Measurements from ENCODE around the gene MBD3.

Gene MBD3

DNA sequence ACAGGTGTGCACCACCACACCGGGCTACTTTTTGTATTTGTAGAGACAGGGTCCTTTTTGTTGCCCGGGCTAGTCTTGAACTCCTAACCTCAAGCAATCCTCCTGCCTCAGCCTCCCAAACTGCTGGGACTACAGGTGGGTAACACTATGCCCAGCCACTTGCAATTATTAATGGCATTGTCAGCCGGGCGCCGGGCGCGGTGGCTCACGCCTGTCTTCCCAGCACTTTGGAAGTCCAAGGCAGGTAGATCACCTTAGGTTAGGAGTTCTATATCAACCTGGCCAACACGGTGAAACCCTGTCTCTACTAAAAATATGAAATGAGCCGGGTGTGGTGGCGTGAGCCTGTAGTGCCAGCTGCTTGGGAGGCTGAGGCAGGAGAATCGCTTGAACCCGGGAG is 21.8 kb downstream of the MBD3 start:
- ChIA-PET CTCF (no interaction called here), POLR2A (interaction anchor here (1.0 kb wide), 1 partner anchor 17 kb away, joined by 3 read pairs; no protein-coding TSS in a partner anchor)
- DNase-seq (ENCODE audit: extremely low spot score), result no peak
- TF ChIP-seq ZNF384 (IDR thresholded peaks at IDR 0.05), result no peak
- no peak for TF ChIP-seq L3MBTL2 (conservative IDR thresholded peaks at IDR 0.05)
- no peak for TF ChIP-seq LEF1 (IDR thresholded peaks at IDR 0.05; ENCODE audit: borderline replicate concordance)
- TF ChIP-seq SUZ12 (IDR thresholded peaks at IDR 0.05), result no peak
- no peak for TF ChIP-seq BHLHE40 (IDR thresholded peaks at IDR 0.05; ENCODE audit: borderline replicate concordance)
- no peak for TF ChIP-seq SP1 (IDR thresholded peaks at IDR 0.05)
- no peak for TF ChIP-seq NFRKB (IDR thresholded peaks at IDR 0.05)

DNA sequence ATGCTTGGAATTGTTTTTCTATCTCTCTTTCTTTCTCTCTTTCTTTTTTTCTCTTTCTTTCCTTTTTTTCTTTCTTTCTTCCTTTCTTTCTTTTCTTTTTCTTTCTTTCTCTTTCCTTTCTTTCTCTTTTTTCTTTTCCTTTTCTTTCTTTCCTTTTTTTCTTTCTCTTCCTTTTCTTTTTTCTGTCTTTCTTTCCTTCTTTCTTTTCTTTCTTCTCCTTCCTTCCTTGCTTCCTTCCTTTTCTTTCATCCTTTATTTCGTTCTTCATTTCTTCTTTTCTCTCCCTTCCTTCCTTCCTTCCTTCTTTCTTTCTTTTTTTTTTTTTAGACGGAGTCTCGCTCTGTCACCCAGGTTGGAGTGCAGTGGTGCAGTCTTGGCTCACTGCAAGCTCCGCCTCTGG is 22.7 kb downstream of the MBD3 start:
- TF ChIP-seq L3MBTL2 (conservative IDR thresholded peaks at IDR 0.05), result no peak
- peak; percentile 24; the same call in 1 of the 2 replicates for TF ChIP-seq TARDBP (IDR thresholded peaks at IDR 0.05)
- TF ChIP-seq ZNF384 (IDR thresholded peaks at IDR 0.05), result peak; percentile 39; the same call in 1 of the 2 replicates
- no peak for TF ChIP-seq SP1 (IDR thresholded peaks at IDR 0.05)
- CTCF ChIA-PET, result interaction anchor here (0.6 kb wide), 1 partner anchor 24 kb away, joined by 3 read pairs; no protein-coding TSS in a partner anchor
- no peak for DNase-seq (ENCODE audit: extremely low spot score)
- POLR2A ChIA-PET, result interaction anchor here (1.0 kb wide), 1 partner anchor 18 kb away, joined by 3 read pairs; no protein-coding TSS in a partner anchor

DNA sequence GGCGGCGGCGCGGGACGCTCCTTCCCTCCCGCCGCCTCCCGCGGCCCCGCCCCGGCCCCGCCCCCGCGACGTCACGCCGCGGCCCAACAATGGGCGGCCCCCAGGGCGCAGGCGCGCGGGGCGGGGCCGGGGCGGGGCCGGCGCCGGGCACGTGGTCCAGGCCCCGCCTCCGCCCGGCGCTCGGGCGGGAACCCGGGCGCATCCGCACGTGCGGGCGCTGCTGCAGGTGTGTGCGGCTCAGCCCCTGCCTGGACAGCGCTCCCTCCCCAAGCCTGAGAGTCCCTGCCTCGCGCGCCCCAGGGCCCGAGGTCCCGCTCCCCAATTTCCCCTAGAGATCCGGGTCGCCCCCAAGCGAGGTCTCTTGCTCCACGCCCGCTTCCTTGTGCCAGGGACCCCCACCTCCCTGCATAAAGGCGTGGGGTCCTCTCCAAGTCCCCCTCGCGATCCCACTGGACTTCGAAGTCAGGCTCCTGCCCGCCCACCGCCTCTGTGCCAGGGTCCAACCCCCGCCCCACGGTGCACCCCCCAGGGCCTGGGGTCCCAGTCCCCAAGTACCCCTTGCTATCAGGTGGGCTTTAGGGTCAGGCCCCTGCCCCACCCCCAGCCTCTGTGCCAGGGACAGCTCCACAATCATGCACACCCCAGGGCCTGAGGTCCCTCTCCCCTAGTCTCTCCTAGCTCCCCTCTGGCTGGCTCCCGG is 24.2 kb downstream of the MBD3 start, which contains the start of gene MEX3D:
MEX3D (minus strand) TSS at position 6 of the 700 bp plus-strand sequence. CDS start 267 bp downstream, outside the sequence.
- CTCF ChIA-PET, result no interaction called here

DNA sequence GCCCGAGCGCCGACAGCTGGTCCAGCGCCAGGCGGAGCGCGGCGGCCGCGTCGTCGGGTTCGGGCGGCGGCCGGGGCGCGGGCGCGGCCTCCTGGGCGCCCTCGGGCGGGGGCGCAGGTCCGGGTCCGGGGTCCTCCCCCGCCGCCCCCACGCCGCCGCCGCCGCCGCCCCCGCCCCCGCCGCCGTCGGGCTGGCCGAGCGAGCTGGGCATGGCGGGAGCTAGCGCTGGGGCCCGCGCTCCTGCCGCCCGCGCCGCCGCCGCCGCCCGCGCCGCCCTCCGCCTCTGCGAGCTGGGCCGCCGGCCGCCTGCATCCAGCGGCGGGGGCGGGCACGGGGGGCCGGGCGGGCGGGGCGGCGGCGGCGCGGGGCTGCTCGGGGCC is 24.8 kb downstream of the MBD3 start:
- DNase-seq (ENCODE audit: extremely low spot score), result no peak
- no peak for TF ChIP-seq FOXM1 (IDR thresholded peaks at IDR 0.05; ENCODE audit: borderline replicate concordance)
- ChIA-PET POLR2A (no interaction called here), CTCF (no interaction called here)

More for the DNA sequence above, 24.2 kb downstream of the MBD3 start, which contains the start of gene MEX3D:
- POLR2A ChIA-PET, result interaction anchor here (1.0 kb wide), 1 partner anchor 25 kb away, joined by 4 read pairs; the partner anchor contains the start of gene MBD3
- peak; percentile 98 for DNase-seq (ENCODE audit: extremely low spot score)
- TF ChIP-seq L3MBTL2 (conservative IDR thresholded peaks at IDR 0.05), result peak; percentile 99
- TF ChIP-seq, protein P1, sequence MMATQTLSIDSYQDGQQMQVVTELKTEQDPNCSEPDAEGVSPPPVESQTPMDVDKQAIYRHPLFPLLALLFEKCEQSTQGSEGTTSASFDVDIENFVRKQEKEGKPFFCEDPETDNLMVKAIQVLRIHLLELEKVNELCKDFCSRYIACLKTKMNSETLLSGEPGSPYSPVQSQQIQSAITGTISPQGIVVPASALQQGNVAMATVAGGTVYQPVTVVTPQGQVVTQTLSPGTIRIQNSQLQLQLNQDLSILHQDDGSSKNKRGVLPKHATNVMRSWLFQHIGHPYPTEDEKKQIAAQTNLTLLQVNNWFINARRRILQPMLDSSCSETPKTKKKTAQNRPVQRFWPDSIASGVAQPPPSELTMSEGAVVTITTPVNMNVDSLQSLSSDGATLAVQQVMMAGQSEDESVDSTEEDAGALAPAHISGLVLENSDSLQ (IDR thresholded peaks at IDR 0.05), result no peak

DNA sequence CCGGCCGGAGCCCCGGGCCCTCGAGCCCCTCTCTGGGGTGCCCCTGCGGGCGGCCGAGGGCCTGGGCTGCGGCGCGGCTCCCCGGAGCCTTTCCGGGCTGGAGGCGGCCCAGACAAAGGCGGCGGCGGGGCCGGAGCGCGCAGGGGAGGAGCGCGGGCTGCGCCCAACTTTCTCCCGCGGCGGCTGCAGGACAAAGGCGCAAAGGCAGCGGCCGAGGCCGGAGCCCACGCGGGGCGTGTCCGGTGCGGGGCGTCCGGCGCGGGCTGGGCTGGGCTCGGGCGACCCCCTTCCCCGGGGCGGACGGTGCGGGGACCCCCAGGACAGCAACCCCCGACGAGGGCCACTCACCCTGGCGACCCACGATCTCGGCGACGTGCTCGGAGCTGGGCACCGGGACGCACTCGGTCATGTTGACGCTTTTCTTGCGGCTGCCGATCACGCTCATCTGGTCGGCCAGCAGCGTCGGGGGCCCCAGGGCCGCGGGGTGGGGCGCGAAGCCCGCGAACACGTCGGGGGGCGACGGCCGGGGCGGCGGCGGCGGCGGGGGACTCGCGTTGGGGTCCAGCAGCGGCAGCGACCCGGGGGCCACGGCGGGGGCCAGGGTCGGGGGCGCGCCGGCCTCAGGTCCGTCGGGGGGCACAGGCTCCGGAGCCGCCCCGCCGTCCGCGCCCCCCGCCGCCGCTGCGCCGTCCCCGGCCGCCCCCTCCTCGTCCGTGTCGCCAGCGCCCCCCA is 25.4 kb downstream of the MBD3 start:
- no peak for TF ChIP-seq LEF1 (IDR thresholded peaks at IDR 0.05; ENCODE audit: borderline replicate concordance)
- no peak for TF ChIP-seq FOXA1 (IDR thresholded peaks at IDR 0.05)
- no peak for TF ChIP-seq BHLHE40 (IDR thresholded peaks at IDR 0.05; ENCODE audit: borderline replicate concordance)
- TF ChIP-seq ZNF384 (IDR thresholded peaks at IDR 0.05), result no peak
- no peak for TF ChIP-seq SUZ12 (IDR thresholded peaks at IDR 0.05)
- TF ChIP-seq SP1 (IDR thresholded peaks at IDR 0.05), result no peak
- TF ChIP-seq ELF4 (IDR thresholded peaks at IDR 0.05), result no peak
- no peak for TF ChIP-seq ARNT (IDR thresholded peaks at IDR 0.05)
- TF ChIP-seq L3MBTL2 (conservative IDR thresholded peaks at IDR 0.05), result no peak
- TF ChIP-seq, protein P1 (IDR thresholded peaks at IDR 0.05), result no peak
- no peak for TF ChIP-seq FOXK2 (IDR thresholded peaks at IDR 0.05)
- TF ChIP-seq NFRKB (IDR thresholded peaks at IDR 0.05), result no peak
- no peak for TF ChIP-seq FOXM1 (IDR thresholded peaks at IDR 0.05; ENCODE audit: borderline replicate concordance)
- no peak for TF ChIP-seq TARDBP (IDR thresholded peaks at IDR 0.05)
- CTCF ChIA-PET, result no interaction called here
- POLR2A ChIA-PET, result no interaction called here
- DNase-seq (ENCODE audit: extremely low spot score), result no peak

DNA sequence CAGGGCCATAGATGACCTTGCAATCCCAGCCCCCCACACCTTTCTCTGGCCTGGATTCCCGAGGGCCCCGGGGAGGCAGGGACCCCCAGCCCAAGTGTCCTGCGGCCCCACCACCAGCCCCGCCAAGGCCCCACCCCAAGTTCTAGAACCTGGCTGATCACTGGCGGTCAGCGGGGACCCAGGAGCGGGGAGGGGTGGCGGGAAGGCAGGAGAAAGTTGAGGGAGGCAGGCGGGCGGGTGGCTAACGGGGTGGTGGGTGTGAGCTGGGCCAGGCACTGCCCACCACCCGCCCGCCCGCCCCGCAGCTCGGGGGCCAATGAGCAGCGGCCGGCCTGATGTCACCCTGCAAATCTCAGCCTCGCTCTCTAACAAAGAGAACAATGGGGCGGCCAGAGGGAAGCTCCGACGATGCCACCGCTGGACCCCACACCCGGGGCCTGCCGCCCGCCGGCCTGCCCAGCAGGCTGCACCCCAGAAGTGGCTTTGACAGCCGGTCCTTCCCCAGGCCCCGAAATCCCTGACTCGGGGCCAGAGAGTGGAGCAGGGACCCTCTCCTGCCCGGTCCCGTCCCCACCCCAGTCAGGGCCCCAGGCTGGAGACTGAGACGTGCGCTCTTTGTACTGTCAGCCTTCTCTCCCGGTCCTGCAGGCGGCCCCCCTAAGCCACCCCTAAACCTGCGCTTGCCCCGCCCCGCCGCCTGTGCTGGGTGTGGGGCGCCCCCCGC is 26.1 kb downstream of the MBD3 start:
- TF ChIP-seq BHLHE40 (IDR thresholded peaks at IDR 0.05; ENCODE audit: borderline replicate concordance) (no peak), FOXA1 (IDR thresholded peaks at IDR 0.05) (no peak), ELF4 (IDR thresholded peaks at IDR 0.05) (no peak), ZNF384 (IDR thresholded peaks at IDR 0.05) (no peak), TARDBP (IDR thresholded peaks at IDR 0.05) (no peak), LEF1 (IDR thresholded peaks at IDR 0.05; ENCODE audit: borderline replicate concordance) (no peak), FOXK2 (IDR thresholded peaks at IDR 0.05) (no peak), HDGF (IDR thresholded peaks at IDR 0.05; ENCODE audit: borderline replicate concordance) (no peak), CTBP1 (IDR thresholded peaks at IDR 0.05; ENCODE audit: borderline replicate concordance) (no peak), FOXM1 (IDR thresholded peaks at IDR 0.05; ENCODE audit: borderline replicate concordance) (no peak), L3MBTL2 (conservative IDR thresholded peaks at IDR 0.05) (no peak), SUZ12 (IDR thresholded peaks at IDR 0.05) (no peak), ARNT (IDR thresholded peaks at IDR 0.05) (no peak), SP1 (IDR thresholded peaks at IDR 0.05) (no peak), NFRKB (IDR thresholded peaks at IDR 0.05) (no peak)
- TF ChIP-seq, protein P1 (IDR thresholded peaks at IDR 0.05), result no peak
- ChIA-PET CTCF (no interaction called here), POLR2A (no interaction called here)
- no peak for DNase-seq (ENCODE audit: extremely low spot score)
